Measurements from ENCODE around the gene ARL4D.

GRCh38 chr17:43406676-43407645, 8.2 kb downstream of the ARL4D start:
- TF ChIP-seq CTCF (IDR thresholded peaks at IDR 0.05) (no peak), POLR2A (IDR thresholded peaks at IDR 0.05) (no peak), POLR2AphosphoS5 (IDR thresholded peaks at IDR 0.05) (no peak)
